Astrocyte of the hippocampus (primary cell): ENCODE results near the gene HUNK.

ENCODE experiments used
- DNase-seq: peaks from one replicate; pipeline ENCODE4 v3.0.0; 2011; ENCODE audit warnings: low read depth, low spot score

The HUNK gene

GRCh38 chr21:31952828-31953227, 80.0 kb downstream of the HUNK start:
- DNase-seq, result no peak

GRCh38 chr21:31957631-31958030, 84.8 kb downstream of the HUNK start:
- no peak for DNase-seq

- DNase-seq, result no peak
Observed at GRCh38 chr21:31959881-31960280, 87.1 kb downstream of the HUNK start.

GRCh38 chr21:31961027-31961426, 88.2 kb downstream of the HUNK start:
- no peak for DNase-seq

GRCh38 chr21:31961704-31962103, 88.9 kb downstream of the HUNK start:
- no peak for DNase-seq

- DNase-seq, result peak; percentile 9
Observed at GRCh38 chr21:31964692-31965091, 91.9 kb downstream of the HUNK start.

- DNase-seq, result no peak
Observed at GRCh38 chr21:31967334-31967733, 94.5 kb downstream of the HUNK start.

- no peak for DNase-seq
Observed at GRCh38 chr21:31972622-31973021, 99.8 kb downstream of the HUNK start.

- DNase-seq, result no peak
Observed at GRCh38 chr21:31973402-31973944, 100.7 kb downstream of the HUNK start.

GRCh38 chr21:31974454-31974985, 101.7 kb downstream of the HUNK start:
- DNase-seq, result no peak

GRCh38 chr21:31975491-31975890, 102.7 kb downstream of the HUNK start:
- DNase-seq, result no peak

GRCh38 chr21:31977816-31978215, 105.0 kb downstream of the HUNK start:
- no peak for DNase-seq

GRCh38 chr21:31983120-31983519, 110.3 kb downstream of the HUNK start:
- DNase-seq, result no peak

- no peak for DNase-seq
Observed at GRCh38 chr21:31983554-31983953, 110.7 kb downstream of the HUNK start.

- no peak for DNase-seq
Observed at GRCh38 chr21:31985398-31985797, 112.6 kb downstream of the HUNK start.

GRCh38 chr21:31986035-31986856, 113.4 kb downstream of the HUNK start:
- no peak for DNase-seq

- DNase-seq, result no peak
Observed at GRCh38 chr21:31987696-31988095, 114.9 kb downstream of the HUNK start.

GRCh38 chr21:31988492-31989290, 115.9 kb downstream of the HUNK start:
- no peak for DNase-seq

- no peak for DNase-seq
Observed at GRCh38 chr21:31991356-31992331, 118.8 kb downstream of the HUNK start.

- no peak for DNase-seq
Observed at GRCh38 chr21:31992391-31992790, 119.6 kb downstream of the HUNK start.
